Measurements from ENCODE around the gene DAAM1.

Gene DAAM1

DNA sequence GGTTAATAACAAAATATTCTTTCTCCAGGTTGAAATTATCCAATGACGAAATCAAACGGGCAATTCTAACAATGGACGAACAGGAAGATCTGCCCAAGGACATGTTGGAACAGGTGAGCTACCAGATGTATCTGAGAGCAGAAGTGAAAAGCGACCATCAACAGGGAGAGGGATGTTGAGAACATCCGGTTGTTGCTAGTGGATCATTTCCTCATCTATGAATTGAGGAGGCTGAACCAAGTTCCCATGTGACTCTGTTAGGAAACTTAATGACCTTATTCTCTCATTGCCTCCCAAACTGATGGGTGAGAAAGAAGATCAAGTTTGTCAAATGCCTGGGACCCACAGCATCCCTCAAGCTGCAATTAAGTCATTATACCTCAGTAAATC, 159.0 kb downstream of the DAAM1 start:
- FAIRE-seq: no peak

DNA sequence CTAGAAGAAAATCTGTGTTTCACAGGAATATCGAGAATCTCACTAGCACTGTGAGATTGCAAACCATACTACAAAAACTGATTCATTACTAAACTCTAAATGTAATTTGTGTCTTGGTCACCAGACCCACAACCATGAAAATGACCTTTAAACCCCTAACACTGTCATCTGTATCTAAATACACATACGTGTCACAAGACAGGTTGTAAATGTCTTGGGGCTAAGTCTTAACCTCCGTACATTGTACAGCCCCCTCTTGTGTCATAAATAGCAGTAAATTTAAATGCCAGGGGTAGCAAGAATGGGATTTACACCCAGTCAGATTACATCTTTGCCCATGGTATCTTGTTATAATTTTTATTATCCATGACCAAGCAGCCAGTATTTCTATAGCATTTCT, 159.4 kb downstream of the DAAM1 start:
- no peak for DNase-seq (ENCODE audit: extremely low spot score, insufficient read length, low read depth)

More for the DNA sequence above, 159.0 kb downstream of the DAAM1 start:
- no peak for DNase-seq (ENCODE audit: extremely low spot score, insufficient read length, low read depth)

DNA sequence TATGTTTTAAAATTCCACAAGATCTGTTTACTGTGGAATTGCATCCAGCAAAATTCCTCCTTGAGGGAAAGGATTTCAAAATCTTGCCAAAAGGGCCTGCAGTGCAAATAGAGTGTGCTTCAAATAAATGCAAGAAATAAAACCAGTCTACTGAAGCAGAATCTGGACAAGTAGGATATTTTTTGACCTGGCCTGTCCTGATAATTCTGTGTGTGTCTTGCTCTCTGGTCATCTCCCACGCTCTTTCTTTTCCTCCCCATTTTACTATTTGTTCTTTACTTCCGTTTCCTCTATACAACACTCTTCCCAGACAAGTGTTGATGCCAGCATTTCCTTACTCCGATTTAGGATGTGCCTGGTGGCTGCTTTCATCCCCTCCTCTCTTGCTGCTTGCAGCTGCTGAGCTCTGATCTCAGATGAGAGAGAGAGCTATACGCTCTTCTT, 160.8 kb downstream of the DAAM1 start:
- DNase-seq (ENCODE audit: extremely low spot score, insufficient read length, low read depth) (no peak), FAIRE-seq (no peak)

More for the DNA sequence above, 159.4 kb downstream of the DAAM1 start:
- no peak for FAIRE-seq

DNA sequence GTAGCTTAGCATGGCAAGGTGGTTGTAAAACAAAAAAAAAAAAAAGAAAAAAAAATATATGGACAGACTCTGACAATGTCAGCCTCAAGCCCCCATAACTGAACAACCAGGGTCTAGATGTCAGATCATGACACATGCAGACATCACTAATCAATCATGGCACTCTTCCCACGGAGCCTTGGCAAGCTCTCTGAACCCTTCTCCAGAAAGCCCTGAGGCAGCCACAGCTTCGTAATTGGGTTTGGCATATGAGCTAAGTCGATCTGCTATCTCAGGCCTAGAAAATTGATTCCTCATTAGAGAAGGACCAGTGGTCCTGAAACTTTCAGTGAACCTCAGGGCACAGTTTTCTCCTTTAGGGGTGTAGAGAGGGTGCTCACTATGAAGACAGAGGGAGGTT, 164.5 kb downstream of the DAAM1 start:
- DNase-seq (ENCODE audit: extremely low spot score, insufficient read length, low read depth) (no peak), FAIRE-seq (no peak)

DNA sequence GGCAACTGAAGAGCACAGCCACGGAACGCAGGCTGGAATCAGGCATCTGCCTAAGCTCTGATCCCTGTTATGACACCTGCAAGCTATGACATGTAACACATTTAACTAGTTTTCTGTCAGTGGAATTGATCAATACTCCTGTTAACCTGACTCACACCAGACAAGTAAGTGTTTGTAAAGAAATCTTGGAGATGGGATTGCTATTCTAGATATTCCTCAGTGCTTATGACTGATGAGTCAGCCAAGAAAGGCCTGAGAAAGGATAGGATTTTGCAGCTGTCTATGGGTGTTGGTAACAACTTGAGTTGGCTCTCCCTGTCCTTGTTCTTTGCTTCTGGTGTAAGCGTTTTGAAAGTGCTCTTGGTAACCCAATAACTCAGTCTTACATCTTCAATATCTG, 166.2 kb downstream of the DAAM1 start:
- DNase-seq (ENCODE audit: extremely low spot score, insufficient read length, low read depth) (no peak), FAIRE-seq (no peak)

DNA sequence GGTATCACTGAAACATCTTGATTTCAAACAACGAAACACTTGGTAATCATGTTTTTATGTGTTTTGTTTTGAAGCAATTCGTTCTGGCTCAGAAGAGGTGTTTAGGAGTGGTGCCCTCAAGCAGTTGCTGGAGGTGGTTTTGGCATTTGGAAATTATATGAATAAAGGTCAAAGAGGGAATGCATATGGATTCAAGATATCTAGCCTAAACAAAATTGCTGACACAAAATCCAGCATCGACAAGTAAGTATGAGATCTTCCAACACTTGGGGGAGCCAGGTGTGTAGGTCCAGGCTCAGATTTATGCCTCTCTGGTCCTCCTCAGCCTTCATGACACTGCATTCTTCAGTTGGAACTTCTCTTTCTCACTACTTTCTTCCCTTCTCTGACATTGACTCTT, 166.6 kb downstream of the DAAM1 start:
- FAIRE-seq: no peak
- no peak for DNase-seq (ENCODE audit: extremely low spot score, insufficient read length, low read depth)

DNA sequence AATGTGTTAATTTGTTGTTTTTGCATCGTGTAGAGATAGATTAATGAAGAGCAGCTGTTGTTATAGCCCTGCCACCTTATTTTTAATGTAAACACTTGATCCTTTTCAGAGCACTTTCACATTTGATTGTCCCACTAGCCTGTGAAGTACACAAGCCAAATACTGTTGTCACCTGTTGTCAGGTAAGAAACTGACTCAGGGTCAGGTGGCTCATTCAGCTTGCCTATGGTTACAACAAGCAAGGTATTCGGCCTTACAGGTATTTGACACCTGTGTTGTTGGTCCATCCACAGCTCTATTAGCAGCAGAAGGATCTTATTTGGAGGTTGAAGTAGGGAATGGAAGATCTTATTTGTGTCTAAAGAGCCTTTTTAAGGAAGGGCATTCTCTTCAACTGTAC, 167.8 kb downstream of the DAAM1 start:
- FAIRE-seq: no peak
- no peak for DNase-seq (ENCODE audit: extremely low spot score, insufficient read length, low read depth)

DNA sequence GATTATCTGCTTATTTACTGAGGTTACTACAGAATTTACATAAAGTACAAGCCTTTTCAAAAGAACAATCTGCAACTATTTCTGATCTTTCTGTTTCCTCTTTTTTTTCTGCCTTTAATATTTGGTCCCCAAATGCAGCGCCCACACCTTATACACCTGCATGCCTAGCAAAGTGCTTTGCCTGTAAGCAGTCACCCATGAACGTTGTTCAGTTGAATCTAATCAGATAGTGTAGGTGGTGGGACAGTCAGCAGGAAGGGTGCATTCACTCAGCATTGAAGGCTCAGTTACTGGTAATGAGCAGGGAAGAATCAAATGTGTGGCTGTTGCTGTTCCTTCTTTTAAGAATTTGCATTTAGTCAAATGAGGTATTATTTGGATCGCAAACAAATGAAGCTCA, 168.3 kb downstream of the DAAM1 start:
- DNase-seq (ENCODE audit: extremely low spot score, insufficient read length, low read depth) (no peak), FAIRE-seq (peak; percentile 78)

DNA sequence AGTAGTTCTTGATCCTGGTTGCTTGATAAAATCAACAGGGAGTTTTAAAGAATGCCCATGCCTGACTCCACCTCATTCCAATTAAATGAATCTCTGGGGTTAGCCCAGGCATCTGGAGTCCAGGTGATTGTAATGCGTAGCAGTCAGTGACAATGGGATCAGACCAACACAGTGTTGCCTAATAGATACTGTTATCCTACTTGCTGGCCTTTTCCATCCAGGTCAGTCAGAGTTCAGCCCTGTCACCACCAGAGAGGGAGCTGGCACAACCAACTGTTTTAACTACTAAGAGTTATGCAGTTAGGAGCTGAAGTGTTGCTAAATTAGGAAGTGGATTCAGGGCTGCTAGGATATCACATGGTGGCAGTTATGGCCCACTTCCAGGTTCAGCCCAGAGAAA, 169.6 kb downstream of the DAAM1 start:
- FAIRE-seq (no peak), DNase-seq (ENCODE audit: extremely low spot score, insufficient read length, low read depth) (no peak)

DNA sequence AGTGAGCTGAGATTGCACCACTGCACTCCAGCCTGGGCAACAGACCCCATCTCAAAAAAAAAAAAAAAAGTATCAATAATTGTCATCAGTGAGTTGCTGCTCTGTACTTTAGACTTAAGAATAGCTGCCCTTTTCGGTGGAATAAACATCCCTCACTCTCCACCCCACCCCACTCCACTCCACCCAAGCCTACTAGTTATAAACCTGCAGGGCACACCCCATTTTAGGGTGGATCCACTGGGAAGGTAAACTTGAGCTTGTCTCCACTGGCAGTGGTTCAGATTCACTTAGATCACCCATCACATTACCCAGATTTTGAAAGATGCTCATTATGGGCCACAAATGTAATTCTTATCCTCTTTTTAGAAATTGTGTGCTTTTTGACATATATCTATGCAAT, 170.3 kb downstream of the DAAM1 start:
- no peak for DNase-seq (ENCODE audit: extremely low spot score, insufficient read length, low read depth)
- FAIRE-seq: no peak

DNA sequence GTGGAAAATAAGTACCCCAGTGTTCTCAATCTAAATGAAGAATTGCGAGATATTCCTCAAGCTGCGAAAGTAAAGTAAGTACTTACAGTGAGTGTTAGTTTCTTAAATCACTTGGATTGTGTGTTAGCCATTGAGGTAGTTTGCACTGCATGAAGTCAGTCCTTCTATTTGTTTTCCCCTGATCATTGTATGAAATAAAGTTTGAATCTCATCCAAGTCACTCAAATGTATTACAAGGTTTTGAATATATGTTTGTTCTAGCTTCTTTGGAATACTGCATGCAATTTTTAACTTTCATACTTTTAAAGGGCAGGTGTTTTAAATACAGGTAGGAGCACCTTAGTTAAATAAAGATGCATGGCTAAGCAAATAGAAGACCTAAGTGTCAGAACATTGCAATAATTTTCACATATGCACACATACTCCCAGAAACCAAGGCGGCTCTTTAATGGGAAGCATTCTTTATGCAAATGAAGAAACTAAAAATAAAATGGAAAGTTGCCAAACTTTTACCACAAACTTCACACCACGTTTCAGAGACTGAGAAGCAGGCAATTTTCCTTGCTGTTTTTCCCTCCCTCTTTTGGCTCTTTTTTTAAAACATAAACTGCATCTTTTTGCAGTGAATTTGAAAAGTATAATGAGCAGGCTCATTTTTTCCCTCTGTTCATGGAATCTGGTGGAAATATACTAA, 171.1 kb downstream of the DAAM1 start:
- no peak for DNase-seq (ENCODE audit: extremely low spot score, insufficient read length, low read depth)
- FAIRE-seq: peak; percentile 62

DNA sequence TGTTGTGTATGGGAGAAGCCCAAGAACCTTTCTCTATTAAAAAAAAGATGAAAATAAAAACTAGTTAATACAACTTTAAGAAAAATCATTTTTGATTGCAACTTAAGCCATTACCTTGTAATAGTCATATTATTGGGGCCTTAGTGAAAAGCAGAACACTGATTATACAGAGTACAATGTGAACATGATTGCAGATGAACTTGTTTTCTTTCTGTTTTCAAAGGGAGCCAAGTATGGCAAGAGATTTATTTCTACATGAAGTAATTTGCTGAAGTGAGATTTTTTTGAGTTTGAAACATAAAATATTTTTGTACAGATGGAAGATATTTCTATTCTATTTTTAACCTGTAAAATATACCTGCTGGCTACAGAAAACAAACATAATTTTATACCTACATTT, 171.8 kb downstream of the DAAM1 start:
- FAIRE-seq (no peak), DNase-seq (ENCODE audit: extremely low spot score, insufficient read length, low read depth) (no peak)

DNA sequence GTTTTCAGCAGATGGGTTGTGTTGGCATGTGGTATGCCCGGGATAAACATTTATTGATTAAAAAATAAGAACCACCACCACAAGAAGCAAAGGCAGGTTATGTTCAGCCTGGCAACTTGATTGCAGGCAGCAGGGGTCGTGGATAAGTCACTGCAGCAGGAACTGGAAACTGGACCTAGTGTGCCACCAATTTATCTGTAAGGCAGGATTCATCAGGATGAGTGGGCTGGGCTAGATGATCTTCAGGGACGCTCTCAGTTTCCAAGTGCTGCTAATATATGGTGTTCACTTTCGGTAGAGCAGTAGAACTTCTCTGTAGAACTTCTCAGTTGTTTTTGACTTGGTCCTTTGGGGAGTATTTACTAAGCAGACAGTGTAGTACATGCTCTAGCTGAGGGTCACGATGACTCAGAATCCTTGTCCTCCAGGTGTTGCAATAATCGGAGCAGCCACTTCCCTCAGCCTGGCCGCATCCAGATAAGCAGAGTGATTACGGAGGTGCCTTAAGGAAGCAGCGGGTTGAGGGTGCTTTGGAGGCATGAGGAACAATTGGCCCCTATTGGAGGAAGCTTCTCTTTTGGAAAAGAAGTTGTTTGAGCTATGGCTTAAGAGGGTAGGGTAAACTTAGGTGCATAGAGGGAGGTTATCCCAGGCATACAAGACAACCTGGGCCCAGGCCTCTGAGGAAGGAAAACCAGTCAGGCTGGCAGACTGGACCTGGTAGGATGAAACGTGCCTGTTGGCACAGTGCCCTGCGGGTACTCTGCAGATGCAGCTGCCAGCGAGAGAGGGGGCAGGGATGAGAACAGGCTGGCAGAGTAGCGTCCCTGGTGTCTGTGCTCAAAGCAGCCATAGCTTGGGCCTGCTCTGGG, 172.7 kb downstream of the DAAM1 start:
- no peak for FAIRE-seq

DNA sequence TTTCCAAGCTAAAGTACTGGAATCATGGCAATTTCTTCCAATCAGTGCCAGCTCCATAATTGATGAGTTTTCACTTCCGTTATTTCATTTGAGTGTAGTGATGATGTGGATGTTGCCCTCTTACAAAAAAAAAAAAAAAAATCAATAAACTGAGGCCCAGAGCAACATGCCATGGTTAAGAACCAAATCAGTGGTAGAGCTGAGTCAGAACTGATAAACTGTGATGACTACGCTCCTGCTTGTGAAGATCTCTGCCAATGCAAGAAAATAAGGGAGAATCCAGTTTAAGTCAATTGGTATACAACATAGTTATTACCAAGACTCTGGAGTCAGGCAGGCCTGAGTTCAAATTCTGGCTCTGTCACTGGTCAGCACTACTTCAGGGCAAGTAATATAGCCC, 174.0 kb downstream of the DAAM1 start:
- DNase-seq (ENCODE audit: extremely low spot score, insufficient read length, low read depth) (no peak), FAIRE-seq (no peak)

More for the DNA sequence above, 172.7 kb downstream of the DAAM1 start:
- DNase-seq (ENCODE audit: extremely low spot score, insufficient read length, low read depth): no peak

DNA sequence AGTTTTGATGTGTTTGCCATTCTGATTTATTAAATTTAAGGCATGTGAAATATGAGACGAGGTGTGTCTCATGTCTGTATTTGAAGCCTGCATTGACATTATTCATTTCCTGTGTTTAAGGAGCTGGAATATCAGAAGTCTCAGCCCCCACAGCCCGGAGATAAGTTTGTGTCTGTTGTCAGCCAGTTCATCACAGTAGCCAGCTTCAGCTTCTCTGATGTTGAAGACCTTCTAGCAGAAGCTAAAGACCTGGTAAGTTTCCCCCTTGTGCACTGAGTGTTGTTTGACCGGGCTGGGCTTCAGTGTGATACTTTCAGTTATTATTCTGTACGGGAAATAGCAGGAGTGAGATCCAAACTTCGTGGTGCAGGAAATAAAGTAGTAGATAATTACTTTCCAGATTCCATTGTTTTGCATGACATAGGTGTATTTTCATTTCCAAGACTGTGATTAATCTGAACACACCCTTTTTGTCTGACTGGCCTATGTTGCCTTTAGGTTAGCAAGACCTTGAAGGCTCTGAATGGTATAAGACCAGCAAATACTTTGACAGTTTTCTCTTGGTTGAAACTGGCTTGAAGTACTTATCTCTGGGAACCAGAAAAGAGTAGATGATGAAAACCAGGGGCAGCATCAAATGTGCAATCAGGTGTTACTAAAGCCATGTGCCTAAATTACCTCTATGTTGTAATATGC, 175.2 kb downstream of the DAAM1 start:
- no peak for FAIRE-seq
- no peak for DNase-seq (ENCODE audit: extremely low spot score, insufficient read length, low read depth)

DNA sequence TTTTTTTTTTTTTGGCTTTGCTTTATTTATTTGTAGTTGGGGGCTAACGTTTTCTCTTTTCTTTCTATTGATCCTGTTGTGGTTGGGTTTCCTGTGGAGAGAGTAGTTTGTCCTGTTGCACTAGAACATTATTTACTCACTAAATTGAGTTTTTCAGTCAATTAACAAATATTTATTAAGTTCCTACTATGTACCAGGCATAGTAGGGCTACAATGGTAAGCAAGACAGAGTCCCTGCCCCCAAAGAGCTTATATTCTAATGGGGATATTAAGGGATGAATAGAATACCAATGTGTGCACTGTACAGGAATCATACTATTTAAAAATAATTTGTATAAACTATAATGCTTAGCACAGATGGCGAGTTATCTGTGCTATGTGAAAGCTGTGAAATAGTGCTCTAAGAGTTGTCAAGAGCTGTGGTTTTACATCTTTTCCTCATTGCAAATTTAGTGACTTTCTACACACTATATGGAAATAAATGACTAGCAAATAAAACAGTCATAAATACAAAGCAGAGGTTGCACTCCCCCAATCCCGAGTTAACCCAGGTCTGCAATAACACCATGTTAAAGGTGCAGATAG, 181.8 kb downstream of the DAAM1 start:
- no peak for DNase-seq (ENCODE audit: extremely low spot score, insufficient read length, low read depth)
- no peak for FAIRE-seq

DNA sequence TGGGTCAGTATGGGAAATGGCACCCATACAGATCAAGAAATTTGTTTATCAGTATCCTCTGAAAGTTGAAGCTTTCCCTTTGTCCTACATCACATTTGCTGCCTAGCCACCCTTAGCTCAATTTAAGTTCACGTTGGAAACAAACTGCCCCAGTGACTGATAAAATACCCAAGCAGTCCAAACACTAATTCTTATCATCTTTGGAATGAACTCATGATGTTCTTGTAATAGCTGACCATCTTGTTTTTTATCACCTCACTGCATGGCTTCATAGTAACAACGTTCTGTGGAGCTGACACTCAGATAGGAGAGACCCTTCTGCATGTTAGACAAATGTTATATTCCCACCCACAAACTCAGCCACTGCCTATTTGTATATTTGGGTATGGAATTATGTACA, 183.3 kb downstream of the DAAM1 start:
- no peak for FAIRE-seq
- DNase-seq (ENCODE audit: extremely low spot score, insufficient read length, low read depth): no peak

DNA sequence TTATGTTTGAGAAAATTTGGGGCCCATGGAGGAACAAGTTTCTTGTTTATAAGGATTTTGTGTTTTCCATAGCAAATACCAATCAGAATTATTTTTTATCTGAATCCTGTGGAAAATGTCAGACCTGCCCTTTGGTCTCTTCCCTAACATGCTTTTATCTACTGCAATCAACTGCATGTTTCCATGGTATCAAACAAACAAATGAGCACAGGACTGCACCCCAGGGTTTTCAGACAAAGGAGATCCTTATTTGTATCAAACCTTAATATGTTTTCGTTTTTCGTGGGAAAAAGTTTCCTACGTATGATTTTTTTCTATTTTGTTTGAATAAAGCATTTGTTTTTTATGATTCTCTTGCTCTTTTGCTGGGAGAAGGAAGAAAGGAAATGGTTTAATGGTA, 185.6 kb downstream of the DAAM1 start:
- FAIRE-seq (no peak), DNase-seq (ENCODE audit: extremely low spot score, insufficient read length, low read depth) (no peak)

DNA sequence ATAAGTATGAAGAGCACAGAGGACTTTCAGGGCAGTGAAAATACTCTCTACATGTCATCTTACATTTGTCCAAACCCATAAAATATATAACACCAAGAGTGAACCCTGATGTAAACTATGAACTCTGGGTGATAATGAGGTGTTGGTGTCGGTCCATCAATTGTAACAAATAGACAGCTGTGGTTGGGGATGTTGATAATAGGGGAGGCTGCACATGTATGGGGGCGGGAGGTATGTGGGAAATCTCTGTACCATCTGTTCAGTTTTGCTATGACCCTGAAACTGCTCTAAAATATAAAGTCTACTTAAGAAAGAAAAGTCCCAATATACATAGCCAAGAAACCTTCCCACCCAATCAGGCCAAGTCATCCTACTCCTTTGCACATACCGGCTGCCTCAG, 188.2 kb downstream of the DAAM1 start:
- no peak for FAIRE-seq

DNA sequence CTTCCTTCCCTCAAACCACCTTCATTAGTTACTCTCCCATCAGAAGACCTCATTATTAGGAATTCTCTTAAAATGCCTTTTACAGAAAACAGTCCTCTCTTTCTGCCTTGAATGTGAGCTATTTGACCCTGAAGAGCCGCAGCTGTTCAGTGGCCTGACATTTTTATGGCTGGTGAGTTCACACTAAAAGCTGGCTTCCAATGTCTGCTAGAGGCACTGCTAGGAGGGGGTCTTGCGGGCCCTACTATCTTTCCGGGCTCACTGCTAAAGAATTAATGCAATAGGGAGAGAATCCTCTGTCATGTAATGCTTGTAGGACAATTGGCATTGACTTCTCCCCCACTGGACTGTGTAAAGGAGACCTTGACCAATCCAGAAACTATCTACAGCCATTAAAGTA, 189.0 kb downstream of the DAAM1 start:
- FAIRE-seq (no peak), DNase-seq (ENCODE audit: extremely low spot score, insufficient read length, low read depth) (no peak)

More for the DNA sequence above, 188.2 kb downstream of the DAAM1 start:
- DNase-seq (ENCODE audit: extremely low spot score, insufficient read length, low read depth): no peak
